ENCODE data around the gene GFPT1.
"Not testable (repeated sequence)": the region's sequence is repeated elsewhere in the genome, so short reads cannot be mapped to it uniquely, and the experiment has no call there.

Gene GFPT1

GRCh38 chr2:69386789-69387734 lies at the start of gene GFPT1:
GFPT1 (minus strand) TSS chr2:69387227; CDS start chr2:69387071, 156 bp downstream.
- ATAC-seq: peak; percentile 96 to 97

GRCh38 chr2:69436596-69436937 lies 49.5 kb upstream of the GFPT1 start:
- no peak for ATAC-seq

- ATAC-seq: no peak
Measured at GRCh38 chr2:69434753-69435152, 47.7 kb upstream of the GFPT1 start.

GRCh38 chr2:69429491-69430183 lies 42.6 kb upstream of the GFPT1 start:
- no peak for ATAC-seq

GRCh38 chr2:69428981-69429380 lies 42.0 kb upstream of the GFPT1 start:
- ATAC-seq: no peak

GRCh38 chr2:69424419-69424818 lies 37.4 kb upstream of the GFPT1 start:
- no peak for ATAC-seq

- ATAC-seq: no peak
Measured at GRCh38 chr2:69422198-69422597, 35.2 kb upstream of the GFPT1 start.

- not testable (repeated sequence) for ATAC-seq
Measured at GRCh38 chr2:69419111-69419510, 32.1 kb upstream of the GFPT1 start.

GRCh38 chr2:69416147-69416546 lies 29.1 kb upstream of the GFPT1 start:
- no peak for ATAC-seq

- no peak for ATAC-seq
Measured at GRCh38 chr2:69411120-69411519, 24.1 kb upstream of the GFPT1 start.

GRCh38 chr2:69405306-69405705 lies 18.3 kb upstream of the GFPT1 start:
- ATAC-seq: no peak

- no peak for ATAC-seq
Measured at GRCh38 chr2:69400121-69400520, 13.1 kb upstream of the GFPT1 start.

GRCh38 chr2:69397234-69397633 lies 10.2 kb upstream of the GFPT1 start:
- ATAC-seq: no peak

- no peak for ATAC-seq
Measured at GRCh38 chr2:69395866-69396265, 8.8 kb upstream of the GFPT1 start.

- no peak for ATAC-seq
Measured at GRCh38 chr2:69393963-69394362, 6.9 kb upstream of the GFPT1 start.

GRCh38 chr2:69390471-69390870 lies 3.4 kb upstream of the GFPT1 start:
- ATAC-seq: no peak

- no peak for ATAC-seq
Measured at GRCh38 chr2:69390001-69390400, 3.0 kb upstream of the GFPT1 start.

GRCh38 chr2:69389271-69389670 lies 2.2 kb upstream of the GFPT1 start:
- ATAC-seq: no peak

- ATAC-seq: no peak
Measured at GRCh38 chr2:69387770-69388481, 899 bp upstream of the GFPT1 start.

GRCh38 chr2:69386360-69386759 lies 667 bp downstream of the GFPT1 start:
- no peak for ATAC-seq

GRCh38 chr2:69385443-69386151 lies 1.4 kb downstream of the GFPT1 start:
- no peak for ATAC-seq

GRCh38 chr2:69384618-69385081 lies 2.4 kb downstream of the GFPT1 start:
- no peak for ATAC-seq

Data from activated CD4-positive, CD25-positive, alpha-beta regulatory T cell treated with anti-CD3 and anti-CD28 coated beads, Interleukin-2, amount 50 U/mL, for 24 hours (primary cell).